Activated naive CD8-positive, alpha-beta T cell treated with anti-CD3 and anti-CD28 coated beads, Interleukin-2, amount 50 U/mL, for 16 hours (primary cell): ENCODE measurements around the gene ZFAND3.

Source experiments
- DNase-seq: peaks from one replicate; pipeline ENCODE4 v3.0.0-alpha.2; 2020; ENCODE audit warnings: low read depth, low spot score

The ZFAND3 gene

GRCh38 chr6:38133932-38134703 lies 314.6 kb downstream of the ZFAND3 start:
- DNase-seq: no peak

GRCh38 chr6:38134704-38135088 lies 315.2 kb downstream of the ZFAND3 start:
- no peak for DNase-seq

GRCh38 chr6:38136547-38136946 lies 317.0 kb downstream of the ZFAND3 start:
- no peak for DNase-seq

- no peak for DNase-seq
Measured at GRCh38 chr6:38137608-38138265, 318.2 kb downstream of the ZFAND3 start.

- DNase-seq: no peak
Measured at GRCh38 chr6:38138374-38138773, 318.8 kb downstream of the ZFAND3 start.

GRCh38 chr6:38141085-38141484 lies 321.6 kb downstream of the ZFAND3 start:
- no peak for DNase-seq

GRCh38 chr6:38141716-38142115 lies 322.2 kb downstream of the ZFAND3 start:
- DNase-seq: no peak

GRCh38 chr6:38142178-38142902 lies 322.8 kb downstream of the ZFAND3 start:
- no peak for DNase-seq

GRCh38 chr6:38143191-38144150 lies 323.9 kb downstream of the ZFAND3 start:
- no peak for DNase-seq

- no peak for DNase-seq
Measured at GRCh38 chr6:38144365-38144945, 324.9 kb downstream of the ZFAND3 start.

- no peak for DNase-seq
Measured at GRCh38 chr6:38146021-38146733, 326.6 kb downstream of the ZFAND3 start.

GRCh38 chr6:38146734-38147027 lies 327.2 kb downstream of the ZFAND3 start:
- no peak for DNase-seq

- DNase-seq: no peak
Measured at GRCh38 chr6:38148606-38149005, 329.1 kb downstream of the ZFAND3 start.

GRCh38 chr6:38149531-38149930 lies 330.0 kb downstream of the ZFAND3 start:
- no peak for DNase-seq

- DNase-seq: no peak
Measured at GRCh38 chr6:38150021-38150420, 330.5 kb downstream of the ZFAND3 start.

GRCh38 chr6:38150681-38151296 lies 331.3 kb downstream of the ZFAND3 start:
- no peak for DNase-seq

GRCh38 chr6:38151580-38152500 lies 332.3 kb downstream of the ZFAND3 start:
- DNase-seq: no peak

GRCh38 chr6:38152620-38153019 lies 333.1 kb downstream of the ZFAND3 start:
- DNase-seq: no peak
